ENCODE measurements around the gene WBP11.

Gene WBP11

DNA sequence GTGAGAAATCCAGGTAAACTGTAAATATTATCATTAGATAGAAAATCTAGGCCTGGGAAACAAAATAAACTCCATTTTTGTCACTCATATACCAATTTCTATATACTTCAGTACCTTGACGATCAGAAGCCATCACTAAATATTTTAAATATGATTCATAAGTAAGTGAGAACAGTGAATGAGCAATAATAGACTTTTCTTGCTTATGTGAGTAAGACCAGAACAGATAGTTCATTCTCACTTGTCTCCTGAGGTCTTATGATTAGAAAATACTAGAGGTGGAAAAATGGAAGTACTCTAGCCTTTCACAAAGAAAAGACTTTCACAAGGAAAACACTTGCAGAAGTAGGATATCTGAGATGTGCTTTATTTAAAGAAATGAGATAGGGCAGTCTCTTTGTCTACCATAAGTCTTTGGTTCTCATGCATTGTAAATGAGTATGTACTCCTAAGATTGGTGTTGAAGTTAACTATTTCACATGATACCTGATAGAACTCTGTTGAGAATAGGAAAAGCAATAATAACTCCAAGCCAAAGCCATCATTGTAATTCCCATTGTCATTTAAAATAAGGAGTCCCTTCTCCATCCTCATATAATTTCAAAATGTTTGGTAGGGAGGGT lies 20.8 kb upstream of the WBP11 start:
- H3K4me1 ChIP-seq (ENCODE audit: control insufficient read depth, insufficient read depth, low read length), result no peaks in the 10 kb centered on the region
- no peaks in the 10 kb centered on the region for H3K27me3 ChIP-seq (ENCODE audit: control insufficient read depth, insufficient read depth, low read length)
- H3K27ac ChIP-seq (ENCODE audit: low read depth, low read length), result no peak overlapping the region
- H3K36me3 ChIP-seq (ENCODE audit: control insufficient read depth, insufficient read depth, low read length), result no peaks in the 10 kb centered on the region
- H3K9me3 ChIP-seq (ENCODE audit: control insufficient read depth, insufficient read depth, low read length), result no peaks in the 10 kb centered on the region
- no peak overlapping the region for H3K9ac ChIP-seq (ENCODE audit: low read depth, low read length)
- H3K4me3 ChIP-seq (ENCODE audit: low read depth, low read length), result no peak overlapping the region

DNA sequence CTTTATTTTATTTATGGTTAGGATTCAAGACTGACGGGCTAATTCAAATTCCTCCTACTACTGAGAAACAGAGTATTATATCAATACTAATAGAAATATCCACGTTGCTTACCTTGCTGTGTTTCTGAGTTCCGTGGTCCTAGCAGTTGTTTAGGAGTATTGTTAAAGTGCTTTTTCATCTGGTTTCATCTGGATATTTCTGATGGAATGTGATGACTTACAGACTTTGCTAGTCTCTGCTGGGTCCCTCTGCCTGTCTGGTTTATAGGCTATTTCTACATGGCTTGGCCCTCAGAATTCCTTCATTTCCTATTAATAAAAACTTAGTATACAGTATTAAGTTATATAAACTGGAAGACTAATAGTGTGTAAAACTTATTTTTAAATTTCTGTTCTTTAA lies 10.7 kb upstream of the WBP11 start, which contains the start of gene SMCO3:
SMCO3 (minus strand) TSS at position 169 of the 400 bp plus-strand sequence. CDS start 7,502 bp downstream, outside the sequence.
- no peaks in the 10 kb centered on the region for H3K36me3 ChIP-seq (ENCODE audit: control insufficient read depth, insufficient read depth, low read length)
- H3K27ac ChIP-seq (ENCODE audit: low read depth, low read length), result no peak within 1 kb of the TSS
- H3K4me1 ChIP-seq (ENCODE audit: control insufficient read depth, insufficient read depth, low read length), result no peaks in the 10 kb centered on the region
- H3K4me3 ChIP-seq (ENCODE audit: low read depth, low read length), result no peak within 1 kb of the TSS
- H3K9me3 ChIP-seq (ENCODE audit: control insufficient read depth, insufficient read depth, low read length), result no peaks in the 10 kb centered on the region
- no peak within 1 kb of the TSS for H3K9ac ChIP-seq (ENCODE audit: low read depth, low read length)
- H3K27me3 ChIP-seq (ENCODE audit: control insufficient read depth, insufficient read depth, low read length), result no peaks in the 10 kb centered on the region

DNA sequence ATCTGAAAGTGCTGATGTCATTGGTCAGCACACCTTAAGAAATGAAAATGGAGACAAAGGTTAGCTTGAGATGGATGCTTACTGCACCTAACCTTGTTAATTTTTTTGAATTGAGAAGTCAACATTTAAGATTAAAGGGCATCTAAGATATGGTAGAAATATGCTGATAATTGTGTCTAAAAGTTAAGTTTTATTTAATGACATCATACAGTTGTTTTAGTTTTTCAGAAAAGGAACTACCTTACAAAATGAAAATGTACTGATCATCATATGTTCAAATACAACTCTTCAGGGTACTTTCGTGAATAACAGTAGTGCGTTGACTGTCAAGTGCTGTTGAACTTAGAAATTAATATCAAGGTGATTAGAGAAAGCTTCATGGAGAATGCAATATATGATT lies 8.2 kb upstream of the WBP11 start:
- Histone ChIP-seq H3K4me1 (ENCODE audit: control insufficient read depth, insufficient read depth, low read length) (no peaks in the 10 kb centered on the region), H3K9ac (ENCODE audit: low read depth, low read length) (no peak overlapping the region), H3K36me3 (ENCODE audit: control insufficient read depth, insufficient read depth, low read length) (no peaks in the 10 kb centered on the region), H3K9me3 (ENCODE audit: control insufficient read depth, insufficient read depth, low read length) (no peaks in the 10 kb centered on the region), H3K4me3 (ENCODE audit: low read depth, low read length) (no peak overlapping the region), H3K27ac (ENCODE audit: low read depth, low read length) (no peak overlapping the region), H3K27me3 (ENCODE audit: control insufficient read depth, insufficient read depth, low read length) (no peaks in the 10 kb centered on the region)

DNA sequence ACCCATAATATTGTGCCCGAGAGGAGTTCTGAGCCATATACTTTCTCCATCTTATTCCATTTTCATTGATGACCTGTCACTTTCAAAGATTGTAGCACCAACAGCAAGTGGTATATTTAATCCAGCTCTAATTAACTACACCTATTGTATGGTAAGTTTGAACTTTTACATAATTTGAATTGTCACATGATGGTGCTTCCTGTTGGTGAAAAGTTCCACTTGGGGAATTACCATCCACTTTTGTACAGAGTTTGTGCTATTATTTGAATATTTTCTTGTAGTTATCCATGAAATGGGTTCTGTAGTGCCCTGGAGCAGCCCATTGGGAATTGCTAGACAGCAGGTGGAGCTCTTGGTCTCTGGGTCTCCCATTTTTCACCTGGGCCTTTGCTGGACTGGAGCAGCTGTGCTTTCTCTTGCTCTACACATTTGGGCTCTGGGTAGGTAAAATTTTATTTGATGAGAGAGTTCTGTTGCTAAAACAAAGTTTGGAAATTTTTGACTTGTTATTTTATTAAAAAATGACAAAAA lies 7.7 kb upstream of the WBP11 start:
- Histone ChIP-seq H3K27me3 (ENCODE audit: control insufficient read depth, insufficient read depth, low read length) (no peaks in the 10 kb centered on the region), H3K4me1 (ENCODE audit: control insufficient read depth, insufficient read depth, low read length) (no peaks in the 10 kb centered on the region), H3K9ac (ENCODE audit: low read depth, low read length) (no peak overlapping the region)

DNA sequence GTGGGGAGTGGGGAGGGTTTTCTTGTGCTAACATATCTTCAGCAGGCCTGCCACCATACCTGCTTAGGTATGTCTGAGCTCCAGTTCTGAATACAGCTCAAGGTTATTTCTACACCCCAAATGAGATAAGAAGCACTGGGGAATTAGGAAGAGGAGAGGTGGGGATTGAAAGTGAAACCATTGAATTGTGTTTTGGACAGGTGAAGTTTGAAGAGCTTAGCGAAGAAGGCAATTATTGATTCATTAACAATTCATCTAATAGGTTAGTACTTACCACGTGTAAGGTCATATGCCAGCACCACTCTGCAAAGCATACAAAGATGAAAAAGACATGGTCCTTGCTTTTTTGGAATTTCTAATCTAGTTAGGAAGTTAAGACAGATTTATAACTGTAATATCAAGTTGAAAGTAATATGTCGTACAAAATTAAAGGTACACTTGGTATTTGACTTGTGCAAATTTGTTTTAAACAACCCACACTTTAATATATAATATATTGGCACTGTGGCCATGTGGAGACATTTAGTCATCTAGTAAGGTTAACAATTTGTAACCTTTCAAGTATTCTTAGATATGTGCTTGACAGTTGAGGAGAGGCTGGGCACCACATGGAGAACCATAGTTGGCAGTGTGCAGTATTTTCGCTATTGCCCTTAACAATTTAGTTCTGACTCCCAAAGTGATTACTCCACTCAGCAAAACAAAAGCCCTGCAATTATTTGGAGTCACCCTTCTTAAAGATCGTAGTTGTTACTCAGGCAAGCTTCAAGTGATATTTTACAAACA lies 7.1 kb upstream of the WBP11 start:
- H3K27me3 ChIP-seq (ENCODE audit: control insufficient read depth, insufficient read depth, low read length), result no peaks in the 10 kb centered on the region
- H3K27ac ChIP-seq (ENCODE audit: low read depth, low read length), result no peak overlapping the region
- H3K9me3 ChIP-seq (ENCODE audit: control insufficient read depth, insufficient read depth, low read length), result no peaks in the 10 kb centered on the region
- no peaks in the 10 kb centered on the region for H3K36me3 ChIP-seq (ENCODE audit: control insufficient read depth, insufficient read depth, low read length)
- no peak overlapping the region for H3K9ac ChIP-seq (ENCODE audit: low read depth, low read length)
- no peak overlapping the region for H3K4me3 ChIP-seq (ENCODE audit: low read depth, low read length)
- H3K4me1 ChIP-seq (ENCODE audit: control insufficient read depth, insufficient read depth, low read length), result no peaks in the 10 kb centered on the region

More for the DNA sequence above, 7.7 kb upstream of the WBP11 start:
- H3K36me3 ChIP-seq (ENCODE audit: control insufficient read depth, insufficient read depth, low read length), result no peaks in the 10 kb centered on the region
- no peak overlapping the region for H3K27ac ChIP-seq (ENCODE audit: low read depth, low read length)
- no peaks in the 10 kb centered on the region for H3K9me3 ChIP-seq (ENCODE audit: control insufficient read depth, insufficient read depth, low read length)
- no peak overlapping the region for H3K4me3 ChIP-seq (ENCODE audit: low read depth, low read length)

DNA sequence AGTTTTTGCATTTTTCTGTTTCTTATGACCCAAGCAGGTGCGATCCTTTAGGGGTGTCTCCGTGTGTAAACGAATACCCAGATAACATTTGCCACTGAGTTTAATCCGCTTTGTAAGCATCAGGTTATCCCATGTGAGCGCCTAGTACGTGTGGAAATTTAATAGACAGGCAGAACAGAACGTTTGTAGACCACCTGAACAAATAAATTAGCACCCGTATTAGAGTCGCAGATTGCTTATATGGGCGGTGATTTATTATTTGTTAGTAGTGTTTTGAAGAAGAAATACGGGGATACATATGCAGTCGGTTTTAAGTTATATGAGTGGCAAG lies 517 bp upstream of the WBP11 start:
- Histone ChIP-seq H3K27me3 (ENCODE audit: control insufficient read depth, insufficient read depth, low read length) (no peaks in the 10 kb centered on the region), H3K9ac (ENCODE audit: low read depth, low read length) (peak overlapping the region; percentile 64), H3K9me3 (ENCODE audit: control insufficient read depth, insufficient read depth, low read length) (no peaks in the 10 kb centered on the region), H3K36me3 (ENCODE audit: control insufficient read depth, insufficient read depth, low read length) (peaks cover 23% of the 10 kb centered on the region), H3K27ac (ENCODE audit: low read depth, low read length) (peak overlapping the region; percentile 81), H3K4me1 (ENCODE audit: control insufficient read depth, insufficient read depth, low read length) (peaks cover 12% of the 10 kb centered on the region), H3K4me3 (ENCODE audit: low read depth, low read length) (peak overlapping the region; percentile 85)

DNA sequence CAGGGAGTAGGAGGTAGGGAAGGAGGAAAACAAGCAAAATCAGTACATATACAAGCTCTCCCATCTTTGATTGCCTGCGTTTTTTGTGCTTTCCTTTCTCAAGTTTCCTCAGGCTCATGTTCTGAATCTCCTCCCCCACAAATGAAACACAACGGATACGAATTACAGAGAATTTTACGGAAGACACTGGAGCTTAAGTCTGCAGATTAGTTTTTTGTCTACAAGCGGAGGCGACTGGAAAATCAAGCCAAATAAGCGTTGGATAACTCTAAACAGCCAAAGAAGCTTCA lies 612 bp downstream of the WBP11 start:
- Histone ChIP-seq H3K27ac (ENCODE audit: low read depth, low read length) (peak overlapping the region; percentile 78), H3K9ac (ENCODE audit: low read depth, low read length) (peak overlapping the region; percentile 88), H3K9me3 (ENCODE audit: control insufficient read depth, insufficient read depth, low read length) (no peaks in the 10 kb centered on the region), H3K36me3 (ENCODE audit: control insufficient read depth, insufficient read depth, low read length) (peaks cover 34% of the 10 kb centered on the region), H3K4me3 (ENCODE audit: low read depth, low read length) (peak overlapping the region; percentile 85), H3K27me3 (ENCODE audit: control insufficient read depth, insufficient read depth, low read length) (no peaks in the 10 kb centered on the region), H3K4me1 (ENCODE audit: control insufficient read depth, insufficient read depth, low read length) (peaks cover 12% of the 10 kb centered on the region)

DNA sequence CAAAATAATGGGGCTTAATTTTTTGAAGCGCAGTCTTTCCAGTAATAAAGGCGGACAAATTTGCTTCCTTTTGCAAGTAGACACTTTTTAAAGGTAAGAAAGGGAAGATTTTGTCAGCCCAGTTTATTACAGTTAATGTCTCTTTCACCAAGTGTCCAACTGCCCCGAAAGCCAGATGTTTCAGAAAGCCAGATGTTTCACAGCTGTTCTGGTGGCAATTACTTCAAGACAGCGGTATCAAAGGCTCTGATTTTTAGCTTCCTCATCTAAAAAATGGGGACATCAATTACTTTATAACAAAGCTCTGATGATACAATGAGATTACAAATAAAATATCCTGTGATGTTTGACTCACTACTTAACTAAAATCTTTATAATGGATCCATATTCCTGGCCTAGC lies 1.0 kb downstream of the WBP11 start:
- Histone ChIP-seq H3K9ac (ENCODE audit: low read depth, low read length) (peak overlapping the region; percentile 88), H3K4me3 (ENCODE audit: low read depth, low read length) (peak overlapping the region; percentile 85), H3K27ac (ENCODE audit: low read depth, low read length) (no peak overlapping the region), H3K36me3 (ENCODE audit: control insufficient read depth, insufficient read depth, low read length) (peaks cover 38% of the 10 kb centered on the region), H3K9me3 (ENCODE audit: control insufficient read depth, insufficient read depth, low read length) (no peaks in the 10 kb centered on the region), H3K27me3 (ENCODE audit: control insufficient read depth, insufficient read depth, low read length) (no peaks in the 10 kb centered on the region), H3K4me1 (ENCODE audit: control insufficient read depth, insufficient read depth, low read length) (peaks cover 12% of the 10 kb centered on the region)

DNA sequence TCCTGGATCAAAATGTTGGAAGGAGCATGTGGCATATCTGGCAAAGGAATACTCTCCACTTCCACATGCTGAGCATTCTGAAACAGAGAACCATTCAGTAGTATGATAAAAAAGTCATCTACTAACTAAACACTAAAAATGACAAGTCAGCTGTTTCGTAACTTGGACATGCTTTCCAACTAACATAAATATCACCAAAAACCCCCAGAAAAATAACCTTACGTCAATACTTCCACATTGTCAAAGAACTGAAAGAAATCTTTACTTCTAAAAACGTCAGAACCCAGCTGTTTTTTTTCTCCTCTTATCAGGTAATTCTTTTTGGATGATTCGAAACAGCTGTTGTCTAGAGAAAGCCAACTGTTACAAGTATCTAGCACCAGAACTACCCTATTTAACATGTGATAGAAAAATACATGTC lies 8.2 kb downstream of the WBP11 start:
- Histone ChIP-seq H3K27ac (ENCODE audit: low read depth, low read length) (no peak overlapping the region), H3K27me3 (ENCODE audit: control insufficient read depth, insufficient read depth, low read length) (no peaks in the 10 kb centered on the region), H3K36me3 (ENCODE audit: control insufficient read depth, insufficient read depth, low read length) (peaks cover 96% of the 10 kb centered on the region), H3K9ac (ENCODE audit: low read depth, low read length) (no peak overlapping the region), H3K9me3 (ENCODE audit: control insufficient read depth, insufficient read depth, low read length) (no peaks in the 10 kb centered on the region), H3K4me1 (ENCODE audit: control insufficient read depth, insufficient read depth, low read length) (no peaks in the 10 kb centered on the region), H3K4me3 (ENCODE audit: low read depth, low read length) (no peak overlapping the region)

DNA sequence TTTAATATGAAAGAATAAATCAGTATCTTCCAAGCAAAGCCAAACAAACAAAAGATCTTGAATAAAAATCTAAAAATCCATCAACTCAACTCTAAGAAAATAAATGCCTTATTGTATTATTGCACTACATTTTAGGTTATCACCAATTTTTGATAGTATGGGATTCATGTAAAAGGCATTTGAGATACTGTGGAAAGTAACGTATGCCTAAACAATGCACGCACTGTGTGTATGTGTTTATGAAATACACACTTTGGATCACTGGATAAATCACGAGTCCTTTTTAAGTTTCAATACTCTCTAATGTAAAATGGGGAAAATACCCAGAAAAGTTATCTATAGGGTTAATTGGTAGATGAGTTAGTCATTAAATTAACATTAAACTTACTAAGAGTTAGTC lies 17.7 kb downstream of the WBP11 start:
- peaks cover 63% of the 10 kb centered on the region for H3K36me3 ChIP-seq (ENCODE audit: control insufficient read depth, insufficient read depth, low read length)
- H3K27me3 ChIP-seq (ENCODE audit: control insufficient read depth, insufficient read depth, low read length), result no peaks in the 10 kb centered on the region
- H3K4me3 ChIP-seq (ENCODE audit: low read depth, low read length), result no peak overlapping the region
- H3K9me3 ChIP-seq (ENCODE audit: control insufficient read depth, insufficient read depth, low read length), result no peaks in the 10 kb centered on the region
- H3K9ac ChIP-seq (ENCODE audit: low read depth, low read length), result no peak overlapping the region
- no peaks in the 10 kb centered on the region for H3K4me1 ChIP-seq (ENCODE audit: control insufficient read depth, insufficient read depth, low read length)
- no peak overlapping the region for H3K27ac ChIP-seq (ENCODE audit: low read depth, low read length)

DNA sequence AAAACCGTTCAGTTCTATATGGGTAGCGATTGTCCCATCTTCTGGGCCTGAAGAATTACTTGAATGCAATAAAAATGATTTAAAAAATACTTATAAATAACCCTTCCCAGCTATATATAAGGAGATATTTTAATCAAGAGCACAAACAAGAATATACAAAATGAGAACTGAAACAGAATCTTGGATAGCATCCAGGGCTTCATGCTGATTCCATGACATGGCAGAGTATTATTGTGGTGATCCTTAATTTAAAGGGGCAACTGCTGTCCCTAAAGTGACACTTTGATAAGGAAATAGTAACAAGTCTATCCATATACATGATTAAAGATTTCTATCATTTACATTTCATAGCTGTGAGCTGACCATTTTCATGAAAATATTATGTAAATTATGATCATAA lies 18.8 kb downstream of the WBP11 start:
- Histone ChIP-seq H3K27me3 (ENCODE audit: control insufficient read depth, insufficient read depth, low read length) (no peaks in the 10 kb centered on the region), H3K4me1 (ENCODE audit: control insufficient read depth, insufficient read depth, low read length) (no peaks in the 10 kb centered on the region), H3K9me3 (ENCODE audit: control insufficient read depth, insufficient read depth, low read length) (no peaks in the 10 kb centered on the region), H3K27ac (ENCODE audit: low read depth, low read length) (no peak overlapping the region), H3K9ac (ENCODE audit: low read depth, low read length) (no peak overlapping the region), H3K36me3 (ENCODE audit: control insufficient read depth, insufficient read depth, low read length) (peaks cover 52% of the 10 kb centered on the region), H3K4me3 (ENCODE audit: low read depth, low read length) (no peak overlapping the region)

All from HUES48 (cell line).